Keratinocyte (primary cell): Measurements from ENCODE around the gene CORO7. TPM values are rescaled to one million over a fixed set of nuclear protein-coding genes. Genes with fewer than 3 reads are reported as not detected.

ENCODE experiments used
- DNase-seq: peaks from one replicate; pipeline ENCODE4 v3.0.0-alpha.2; 2011; ENCODE audit warnings: low read depth, missing footprints, low spot score
- FAIRE-seq: peaks from 2 replicates; lab custom pipeline; 2011; peaks lifted over from hg19 to GRCh38; lab: Jason Lieb, UNC
- H2AFZ ChIP-seq: 2 replicates; pipeline ENCODE4 v1.6.0; 2012; ENCODE audit warnings: low read length, control low read depth, inconsistent platforms; ENCODE audit not compliant: control insufficient read depth
- H3K27ac ChIP-seq: 2 replicates; pipeline ENCODE4 v1.5.1; 2011; ENCODE audit warnings: low read length; ENCODE audit not compliant: control insufficient read depth, insufficient read depth
- H3K27me3 ChIP-seq: 3 replicates; pipeline ENCODE4 v1.6.0; 2011; ENCODE audit warnings: low read length; ENCODE audit not compliant: control insufficient read depth, insufficient read depth; ENCODE audit errors: extremely low read depth
- H3K36me3 ChIP-seq, 2 experiments: 2 replicates in 1 of 2; 3 replicates in 1 of 2; pipeline ENCODE4 v1.5.1; 2011; ENCODE audit warnings: low read length in 2 of 2, mild to moderate bottlenecking in 1 of 2; ENCODE audit not compliant: control insufficient read depth in 2 of 2, insufficient read depth in 2 of 2; ENCODE audit errors: extremely low read depth in 1 of 2
- H3K4me1 ChIP-seq: 3 replicates; pipeline ENCODE4 v1.5.1; 2011; ENCODE audit warnings: low read length; ENCODE audit not compliant: control insufficient read depth, insufficient read depth; ENCODE audit errors: extremely low read depth
- H3K4me2 ChIP-seq: 3 replicates; pipeline ENCODE4 v1.6.0; 2011; ENCODE audit warnings: low read depth, low read length; ENCODE audit not compliant: control insufficient read depth, insufficient read depth; ENCODE audit errors: extremely low read depth
- H3K4me3 ChIP-seq, 3 experiments: fragments of 200-600 bp in 1 of 3; sonication (generic) in 1 of 3; 2 replicates in 2 of 3; 3 replicates in 1 of 3; pipeline ENCODE4 v1.5.1; 2011 to 2016; ENCODE audit warnings: low read length in 3 of 3, mild to moderate bottlenecking in 3 of 3, control low read depth in 2 of 3, inconsistent platforms in 1 of 3, low read depth in 1 of 3, mixed read lengths in 1 of 3, mixed run types in 1 of 3, moderate library complexity in 1 of 3; ENCODE audit not compliant: control insufficient read depth in 2 of 3, insufficient read depth in 2 of 3; ENCODE audit errors: extremely low read depth in 1 of 3
- H3K79me2 ChIP-seq: 2 replicates; pipeline ENCODE4 v1.6.0; 2012; ENCODE audit warnings: low read length; ENCODE audit not compliant: control insufficient read depth, insufficient read depth
- H3K9ac ChIP-seq: 3 replicates; pipeline ENCODE4 v1.6.0; 2011; ENCODE audit warnings: low read length; ENCODE audit not compliant: control insufficient read depth, insufficient read depth; ENCODE audit errors: extremely low read depth
- H3K9me1 ChIP-seq: 3 replicates; pipeline ENCODE4 v1.6.0; 2011; ENCODE audit warnings: low read length; ENCODE audit not compliant: control insufficient read depth, insufficient read depth; ENCODE audit errors: extremely low read depth
- H3K9me3 ChIP-seq: 2 replicates; pipeline ENCODE4 v1.5.1; 2012; ENCODE audit warnings: low read depth, low read length; ENCODE audit not compliant: control insufficient read depth
- H4K20me1 ChIP-seq: 3 replicates; pipeline ENCODE4 v1.6.0; 2011; ENCODE audit warnings: low read length; ENCODE audit not compliant: control insufficient read depth, insufficient read depth; ENCODE audit errors: extremely low read depth
- CTCF ChIP-seq, 3 experiments: IDR thresholded peaks in 1 of 3; conservative IDR thresholded peaks in 1 of 3; optimal IDR thresholded peaks in 1 of 3; 2 replicates in 2 of 3; 3 replicates in 1 of 3; pipeline versions ENCODE3 to v1.5.1; 2011; ENCODE audit warnings: low read length in 3 of 3, mild to moderate bottlenecking in 3 of 3, moderate library complexity in 2 of 3, control low read depth in 1 of 3, inconsistent platforms in 1 of 3; ENCODE audit not compliant: insufficient read depth in 2 of 3; ENCODE audit errors: extremely low read depth in 1 of 3
- EZH2 ChIP-seq: IDR thresholded peaks from one replicate; pipeline ENCODE4 v1.6.1; 2012; ENCODE audit warnings: inconsistent platforms, mild to moderate bottlenecking, low read length, moderate library complexity
- dilution Hi-C: fragments of 300-500 bp; cut with MboI; formaldehyde crosslinking; loops from one replicate; pipeline ENCODE4 v1.7.0; 2020; ENCODE audit warnings: low sequenced_read_pairs; ENCODE audit not compliant: extremely low pct_ligation_motif_present
- polyA plus RNA-seq, 5 experiments: library from polyadenylated mRNA; depleted of rRNA in 3 of 5; stranded (reverse) in 3 of 5; stranded (forward) in 1 of 5; unstranded in 1 of 5; fragments of >200 nt; gene quantifications; 1 replicate in 1 of 5; 2 replicates in 3 of 5; 3 replicates in 1 of 5; pipeline versions ENCODE4 v1.2.1 to v1.2.3, GENCODE V29; 2011 to 2012; ENCODE audit warnings: missing spikeins in 2 of 5, low read depth in 1 of 5, low replicate concordance in 1 of 5

The CORO7 gene
- polyA plus RNA-seq, 1 donor (not counting 4 experiments of a cell fraction or from before 2014, with no cell fraction given) = 8.4 TPM

GRCh38 chr16:4361944-4362311 lies 54.5 kb downstream of the CORO7 start:
- dilution Hi-C loops = no loop called here

GRCh38 chr16:4361033-4361943 lies 55.1 kb downstream of the CORO7 start:
- Histone ChIP-seq H3K27ac (no peak overlapping the region), H3K9me1 (no peaks in the 10 kb centered on the region), H3K27me3 (no peaks in the 10 kb centered on the region), H3K9ac (no peak overlapping the region), H2AFZ (no peak overlapping the region), H3K4me1 (no peaks in the 10 kb centered on the region), H3K36me3 (peaks cover 5 to 23% of the 10 kb centered on the region in 2 experiments), H4K20me1 (no peaks in the 10 kb centered on the region), H3K79me2 (no peaks in the 10 kb centered on the region), H3K9me3 (no peaks in the 10 kb centered on the region), H3K4me2 (no peak overlapping the region), H3K4me3 (no peak overlapping the region)
- TF ChIP-seq EZH2 (no peak), CTCF (optimal IDR thresholded peaks at IDR 0.05 in 1 of 3, IDR thresholded peaks at IDR 0.05 in 1 of 3, conservative IDR thresholded peaks at IDR 0.05 in 1 of 3; ENCODE audit: extremely low read depth in 1 of 3, insufficient read depth in 2 of 3, low read length in 3 of 3) (no peak)
- FAIRE-seq (no peak), DNase-seq (no peak)
- dilution Hi-C loops = no loop called here

More at GRCh38 chr16:4361944-4362311, 54.5 kb downstream of the CORO7 start:
- no peak overlapping the region for H3K4me3 ChIP-seq
- no peak overlapping the region for H3K4me2 ChIP-seq
- peaks cover 5 to 19% of the 10 kb centered on the region in 2 experiments for H3K36me3 ChIP-seq
- H3K9me3 ChIP-seq = no peaks in the 10 kb centered on the region
- no peak for FAIRE-seq
- no peak for DNase-seq
- TF ChIP-seq CTCF (optimal IDR thresholded peaks at IDR 0.05 in 1 of 3, IDR thresholded peaks at IDR 0.05 in 1 of 3, conservative IDR thresholded peaks at IDR 0.05 in 1 of 3; ENCODE audit: extremely low read depth in 1 of 3, insufficient read depth in 2 of 3, low read length in 3 of 3) = no peak
- no peaks in the 10 kb centered on the region for H3K4me1 ChIP-seq
- H3K27ac ChIP-seq = no peak overlapping the region
- no peaks in the 10 kb centered on the region for H4K20me1 ChIP-seq
- H3K9ac ChIP-seq = no peak overlapping the region
- no peak overlapping the region for H2AFZ ChIP-seq
- no peaks in the 10 kb centered on the region for H3K9me1 ChIP-seq
- H3K27me3 ChIP-seq = no peaks in the 10 kb centered on the region
- no peaks in the 10 kb centered on the region for H3K79me2 ChIP-seq
